NCI-H1436 (cell line): ENCODE results near the gene PTGDS.
"Not testable (repeated sequence)": the region's sequence is repeated elsewhere in the genome, so short reads cannot be mapped to it uniquely, and the experiment has no call there.

Experiments
- DNase-seq: peaks from one replicate; lab custom pipeline; 2025; lab: John Stamatoyannopoulos, UW

The PTGDS gene

DNA sequence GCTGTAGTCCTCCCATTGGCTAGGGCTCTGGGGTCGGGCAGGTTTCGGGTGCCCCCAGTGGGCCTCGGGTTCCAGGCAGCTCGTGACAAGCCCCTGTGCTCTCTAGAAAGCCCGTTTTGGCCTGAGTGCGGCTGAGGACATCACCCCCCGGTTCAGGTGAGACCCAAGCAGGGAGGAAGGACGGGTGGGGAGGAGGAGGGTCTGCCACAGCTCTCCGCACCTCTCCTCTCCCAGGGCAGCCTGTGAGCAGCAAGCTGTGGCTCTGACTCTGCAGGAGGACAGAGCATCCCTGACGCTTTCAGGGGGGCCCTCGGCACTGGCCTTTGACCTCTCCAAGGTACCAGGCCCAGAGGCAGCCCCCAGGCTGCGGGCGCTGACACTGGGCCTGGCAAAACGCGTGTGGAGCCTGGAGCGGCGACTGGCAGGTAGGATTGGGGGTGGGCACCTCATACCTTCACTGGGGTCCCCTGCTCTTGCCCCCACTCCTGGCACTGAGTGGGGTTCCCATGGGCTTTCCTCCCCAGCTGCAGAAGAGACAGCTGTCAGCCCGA lies 15.6 kb downstream of the PTGDS start:
- no peak for DNase-seq

DNA sequence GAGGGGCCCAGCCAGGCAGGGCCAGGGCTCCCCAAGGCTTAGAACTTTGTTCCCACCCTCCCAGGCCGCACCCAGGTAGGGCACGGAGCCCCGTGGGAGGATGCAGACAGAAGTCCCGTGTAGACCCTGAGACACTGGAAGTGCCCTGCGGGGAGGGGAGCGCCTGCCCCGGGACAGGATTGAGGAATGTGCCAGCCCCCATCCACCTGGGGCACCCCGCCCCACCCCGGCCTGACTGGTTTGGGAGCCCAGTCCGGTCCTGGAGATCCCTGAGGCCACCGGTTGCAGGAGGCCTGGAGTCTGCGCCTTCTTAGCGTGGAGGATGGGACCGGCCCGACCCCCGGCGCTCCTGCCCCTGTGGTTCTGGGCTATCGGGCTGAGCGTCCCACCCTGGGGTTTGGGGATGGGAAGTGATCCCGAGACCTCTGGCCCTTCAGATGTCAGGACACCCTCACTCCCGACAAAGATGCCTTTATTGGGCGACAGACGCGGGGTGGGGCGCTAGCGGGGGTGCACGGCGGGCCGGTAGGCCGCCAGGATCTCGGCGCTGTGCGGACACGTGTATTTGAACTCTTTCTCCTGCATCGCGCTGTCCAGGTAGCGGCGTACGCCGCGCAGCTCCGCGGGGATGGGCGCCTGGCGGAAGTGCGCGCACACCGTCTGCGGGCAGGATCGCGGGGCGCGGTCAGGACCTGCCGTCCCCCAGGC lies 17.0 kb downstream of the PTGDS start:
- DNase-seq = no peak

GRCh38 chr9:136994888-136995230 lies 17.6 kb downstream of the PTGDS start:
- DNase-seq = no peak

- no peak for DNase-seq
These were observed 18.1 kb downstream of the PTGDS start for GRCh38 chr9:136995362-136995761.

- no peak for DNase-seq
These were observed 18.5 kb downstream of the PTGDS start for GRCh38 chr9:136995772-136996311.

DNA sequence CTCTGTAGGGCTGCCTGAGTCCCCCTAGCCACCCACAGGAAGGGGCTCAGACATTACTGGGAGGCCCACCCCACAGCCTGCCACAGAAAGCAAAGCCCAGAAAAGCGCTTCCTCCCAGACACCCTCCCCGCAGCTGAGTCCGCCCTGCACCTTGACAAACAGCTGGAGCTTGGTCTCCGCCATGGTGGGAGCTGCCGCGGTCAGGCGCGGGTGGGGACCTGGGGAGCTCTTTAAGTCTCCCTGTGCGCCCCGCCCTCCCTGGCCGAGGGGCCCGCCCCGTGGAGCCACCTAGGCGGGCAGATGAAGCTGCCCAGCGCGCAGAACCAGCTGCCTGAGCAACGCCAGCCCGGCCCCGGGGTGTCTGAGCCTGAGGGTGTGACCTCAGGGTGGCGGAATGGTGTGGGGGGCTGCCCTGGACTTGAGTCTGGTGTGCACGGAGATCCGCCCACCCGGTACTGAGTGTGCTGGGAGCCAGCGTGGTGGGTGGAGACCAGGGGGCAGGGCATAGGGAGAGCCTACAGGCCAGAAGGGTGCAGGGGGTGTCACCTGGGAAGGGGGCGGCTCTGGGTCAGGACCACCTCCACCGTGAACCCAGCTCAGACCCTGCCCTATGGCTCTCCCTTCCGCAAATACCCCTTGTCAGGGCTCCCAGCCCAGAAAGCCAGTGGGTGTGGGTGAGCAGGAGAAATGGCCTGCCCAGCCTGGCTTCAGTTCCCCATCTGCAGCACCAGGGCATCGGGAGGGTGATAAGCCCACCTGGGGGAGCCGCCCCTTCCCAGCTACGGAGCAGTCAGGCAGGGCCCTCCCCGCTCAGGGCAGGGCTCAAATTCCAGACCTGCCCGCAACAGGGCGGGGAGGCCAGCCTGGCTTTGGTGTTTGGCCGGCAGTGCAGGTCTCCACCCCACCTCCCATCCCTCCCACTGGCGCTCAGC lies 19.3 kb downstream of the PTGDS start, which contains the start of gene CLIC3:
TSS of gene CLIC3 (minus strand) at position 208 of the 932 bp plus-strand sequence. CDS start at position 183, 25 bp downstream.
- no peak for DNase-seq

DNA sequence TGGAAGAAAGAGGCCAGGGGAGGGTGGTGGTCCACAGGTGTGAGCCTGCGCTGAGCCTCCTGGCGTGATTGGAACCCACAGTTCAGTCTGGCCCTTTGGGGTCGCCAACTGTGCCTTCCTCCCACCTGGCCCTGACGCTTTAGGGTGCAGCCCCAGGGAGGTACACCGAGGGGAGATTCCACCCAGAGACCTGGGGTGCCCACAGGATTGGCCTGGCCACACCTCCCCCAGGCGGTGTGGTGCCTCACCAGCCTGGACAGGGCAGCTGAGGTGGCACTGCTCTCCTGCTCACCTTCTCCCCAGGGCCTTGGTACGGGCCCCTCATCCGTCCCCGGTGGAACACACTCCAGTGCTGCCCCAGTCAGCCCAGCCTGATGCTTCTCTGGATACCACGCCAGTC lies 20.1 kb downstream of the PTGDS start:
- DNase-seq = no peak

GRCh38 chr9:136997830-136998234 lies 20.5 kb downstream of the PTGDS start:
- no peak for DNase-seq

DNA sequence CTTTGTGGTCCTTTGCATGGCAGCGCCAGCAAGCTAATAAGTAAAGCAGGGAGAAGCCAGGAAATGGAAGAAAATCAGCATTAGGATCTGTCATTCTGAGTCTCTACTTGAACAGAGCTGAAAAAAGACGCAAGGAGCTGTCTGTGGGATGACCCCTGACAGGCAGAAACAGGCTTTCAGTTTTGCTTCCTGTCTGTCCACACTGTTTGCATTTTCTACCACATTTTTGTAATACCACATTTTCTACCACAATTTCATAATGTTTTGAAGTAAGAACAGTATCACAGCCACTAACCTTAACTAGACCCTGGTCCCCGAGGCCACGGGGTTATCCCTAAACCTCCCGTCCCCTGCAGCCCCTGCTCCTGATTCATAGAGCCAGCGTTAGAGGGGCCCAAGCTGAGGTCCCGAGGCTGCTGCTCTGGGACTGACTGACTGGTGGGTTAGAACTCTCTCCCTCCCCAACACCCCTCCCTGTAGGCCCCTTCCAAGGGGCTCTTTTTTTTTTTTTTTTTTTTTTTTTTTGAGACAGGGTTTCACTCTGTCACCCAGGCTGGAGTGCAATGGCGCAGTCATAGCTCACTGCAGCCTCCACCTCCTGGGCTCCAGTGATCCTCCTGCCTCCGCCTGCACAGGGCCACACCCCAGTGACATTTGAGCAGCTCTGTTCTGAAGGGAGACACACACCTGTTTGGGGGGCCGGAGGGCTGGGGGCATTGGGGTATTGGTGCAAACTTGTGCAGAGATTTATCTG lies 23.1 kb downstream of the PTGDS start:
- no peak for DNase-seq

DNA sequence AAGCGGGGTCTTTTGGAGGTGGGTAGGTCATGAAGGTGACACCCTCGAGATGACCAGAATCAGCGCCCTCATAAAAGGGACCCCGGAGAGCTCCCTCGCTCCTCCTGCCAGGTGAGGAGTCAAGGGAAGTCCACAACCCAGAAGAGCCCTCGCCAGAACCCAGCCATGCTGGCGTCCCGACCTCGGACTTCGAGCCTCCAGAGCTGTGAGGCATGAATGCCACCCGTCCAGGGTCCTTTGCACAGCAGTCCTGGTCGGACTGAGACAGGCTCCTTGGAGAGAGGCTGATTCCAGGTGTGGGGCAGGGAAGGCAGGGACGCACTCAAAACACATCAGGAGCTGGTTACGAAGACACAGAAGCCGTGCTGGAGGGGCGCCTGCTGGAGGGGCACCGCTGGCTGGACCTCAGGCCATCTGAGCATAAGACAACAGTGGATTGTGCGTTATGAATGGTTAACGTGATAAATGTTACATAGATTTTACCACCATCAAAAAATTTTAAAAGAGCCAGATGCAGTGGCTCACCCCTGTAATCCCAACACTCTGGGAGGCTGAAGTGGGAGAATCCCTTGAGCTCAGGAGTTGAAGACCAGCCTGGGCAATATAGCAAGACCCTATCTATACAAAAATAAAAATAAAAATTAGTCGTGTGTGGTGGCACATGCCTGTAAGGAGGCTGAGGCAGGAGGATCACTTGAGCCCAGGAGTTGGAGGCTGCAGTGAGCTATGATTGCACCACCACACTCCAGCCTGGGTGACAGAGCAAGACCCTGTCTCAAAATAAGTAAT lies 24.7 kb downstream of the PTGDS start:
- no peak for DNase-seq

GRCh38 chr9:137002646-137003041 lies 25.3 kb downstream of the PTGDS start:
- no peak for DNase-seq

DNA sequence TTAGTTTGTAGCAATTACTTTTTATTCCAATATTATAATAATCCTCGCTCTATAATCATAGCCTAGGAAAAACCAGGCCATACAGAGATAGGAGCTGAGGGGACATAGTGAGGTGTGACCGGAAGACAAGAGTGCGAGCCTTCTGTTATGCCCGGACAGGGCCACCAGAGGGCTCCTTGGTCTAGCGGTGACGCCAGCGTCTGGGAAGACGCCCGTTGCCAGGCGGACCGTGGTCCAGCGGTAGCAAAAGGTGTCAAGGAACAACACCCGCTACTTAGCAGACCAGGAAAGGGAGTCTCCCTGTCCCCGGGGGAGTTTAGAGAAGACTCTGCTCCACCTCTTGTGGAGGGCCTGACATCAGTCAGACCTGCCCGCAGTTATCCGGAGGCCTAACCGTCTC lies 27.0 kb downstream of the PTGDS start:
- not testable (repeated sequence) for DNase-seq

DNA sequence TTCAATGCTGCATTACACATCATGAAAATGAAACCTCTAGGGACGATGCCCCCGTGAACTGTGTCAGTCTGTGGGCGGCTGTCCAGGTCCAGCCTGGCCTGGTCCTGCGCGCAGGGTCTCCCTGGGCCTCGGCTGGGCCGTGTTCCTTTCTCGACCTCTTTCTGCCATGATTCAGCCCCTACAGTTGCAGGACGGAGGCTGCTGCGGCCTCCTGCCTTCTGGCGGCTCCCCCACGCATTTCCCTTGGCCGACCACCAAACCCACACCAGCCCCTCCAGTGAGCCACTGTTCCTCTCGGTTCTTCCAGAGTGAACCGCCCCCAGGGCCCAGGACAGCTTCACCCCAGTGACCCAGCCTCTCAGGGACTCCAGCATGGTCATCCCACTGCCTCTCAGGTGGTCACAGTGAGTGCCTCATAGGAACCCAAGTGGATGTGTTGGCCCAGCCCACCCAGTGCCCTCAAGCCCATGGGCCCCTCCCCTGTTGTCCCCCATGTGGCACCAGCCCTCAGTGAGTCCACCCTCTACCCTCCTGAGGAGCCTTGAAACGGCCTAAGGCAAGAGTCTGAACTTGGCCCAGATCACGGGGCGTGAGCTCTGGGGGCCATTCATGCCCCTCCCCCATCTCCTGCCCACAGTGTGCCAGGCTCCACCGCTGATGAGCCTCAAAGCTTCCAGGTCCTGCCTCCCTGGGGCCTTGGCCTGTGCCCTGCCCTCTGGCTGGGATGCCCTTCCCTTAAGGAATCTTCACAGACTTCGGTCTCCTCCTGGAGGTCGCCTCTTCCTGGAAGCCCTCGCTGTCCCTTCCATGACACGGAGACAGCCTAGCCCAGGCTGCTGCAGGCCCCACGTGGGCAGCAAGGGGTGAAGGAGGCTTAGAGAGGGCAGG lies 29.1 kb downstream of the PTGDS start:
- DNase-seq = no peak

- DNase-seq = no peak
These were observed 30.0 kb downstream of the PTGDS start for GRCh38 chr9:137007108-137007815.

DNA sequence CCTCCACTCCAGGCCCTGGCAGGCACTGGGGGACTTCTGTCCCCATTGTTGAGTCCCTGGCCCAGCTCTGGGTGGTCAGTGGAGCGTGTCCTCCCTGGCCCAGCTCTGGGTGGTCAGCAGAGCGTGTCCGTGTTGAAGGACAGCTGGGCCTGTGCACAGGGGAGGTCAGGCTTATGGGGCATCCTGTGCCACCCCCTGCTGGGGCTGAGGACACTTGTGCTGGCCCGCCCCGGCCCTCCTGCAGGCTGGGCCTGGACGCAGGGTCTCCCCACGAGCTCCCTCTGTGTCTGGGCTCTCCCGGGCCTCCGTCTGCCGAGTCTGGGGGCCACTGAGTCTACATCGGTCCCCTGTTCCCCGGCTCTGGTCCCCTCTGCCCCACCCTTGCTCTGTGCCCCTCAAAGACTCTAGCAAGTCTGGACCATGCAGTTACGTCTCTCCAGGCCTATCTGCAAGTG lies 30.5 kb downstream of the PTGDS start:
- no peak for DNase-seq

GRCh38 chr9:137008312-137008711 lies 31.0 kb downstream of the PTGDS start:
- DNase-seq = no peak

- no peak for DNase-seq
These were observed 31.9 kb downstream of the PTGDS start for GRCh38 chr9:137009217-137009616.

DNA sequence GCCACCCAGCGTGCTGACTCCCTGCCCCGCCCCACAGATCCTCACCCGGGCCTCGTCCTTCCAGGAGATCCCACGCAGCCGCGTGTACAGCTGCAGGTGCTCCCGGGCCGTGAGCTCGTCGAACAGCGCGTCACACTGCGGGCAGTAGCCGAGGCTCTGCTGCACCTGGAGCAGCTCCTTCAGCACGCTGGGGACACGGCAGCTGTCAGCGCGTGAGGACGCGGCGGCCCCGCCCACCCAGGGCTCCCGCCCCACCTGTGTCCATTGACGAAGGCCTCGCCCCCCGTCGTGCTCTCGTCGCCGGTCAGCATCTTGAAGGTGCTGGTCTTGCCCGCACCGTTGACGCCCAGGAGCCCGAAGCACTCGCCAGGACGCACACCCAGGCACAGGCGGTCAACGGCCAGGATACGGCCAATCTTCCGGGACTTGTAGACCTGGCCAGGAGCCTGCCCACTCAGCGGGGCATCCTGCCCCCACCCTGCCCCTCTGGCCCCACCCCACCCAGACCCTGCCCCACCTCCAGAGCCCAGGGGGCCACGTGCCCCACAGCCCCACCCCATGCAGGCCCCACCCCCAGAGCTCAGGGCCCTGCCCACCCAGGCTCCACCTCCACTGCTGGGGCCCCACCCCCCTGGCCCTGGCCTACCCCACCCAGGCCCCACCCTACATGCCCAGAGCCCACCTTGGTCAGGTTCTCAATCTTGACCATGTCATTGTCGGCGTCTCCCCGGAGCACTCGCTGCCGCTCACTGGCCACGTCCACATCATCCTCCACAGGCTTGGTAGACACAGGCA lies 32.8 kb downstream of the PTGDS start:
- no peak for DNase-seq
